ENCODE data around the gene PLPPR5.
"Not testable (repeated sequence)": the region's sequence is repeated elsewhere in the genome, so short reads cannot be mapped to it uniquely, and the experiment has no call there.

The PLPPR5 gene
- 0 reads per million in 4 experiments for total RNA-seq

- no peak for DNase-seq
Observed at GRCh38 chr1:99004861-99005442, at the start of gene PLPPR5. Gene PLPPR5, minus strand, starts transcription at chr1:99004861. Its CDS starts 190 bp downstream, at chr1:99004671.

DNA sequence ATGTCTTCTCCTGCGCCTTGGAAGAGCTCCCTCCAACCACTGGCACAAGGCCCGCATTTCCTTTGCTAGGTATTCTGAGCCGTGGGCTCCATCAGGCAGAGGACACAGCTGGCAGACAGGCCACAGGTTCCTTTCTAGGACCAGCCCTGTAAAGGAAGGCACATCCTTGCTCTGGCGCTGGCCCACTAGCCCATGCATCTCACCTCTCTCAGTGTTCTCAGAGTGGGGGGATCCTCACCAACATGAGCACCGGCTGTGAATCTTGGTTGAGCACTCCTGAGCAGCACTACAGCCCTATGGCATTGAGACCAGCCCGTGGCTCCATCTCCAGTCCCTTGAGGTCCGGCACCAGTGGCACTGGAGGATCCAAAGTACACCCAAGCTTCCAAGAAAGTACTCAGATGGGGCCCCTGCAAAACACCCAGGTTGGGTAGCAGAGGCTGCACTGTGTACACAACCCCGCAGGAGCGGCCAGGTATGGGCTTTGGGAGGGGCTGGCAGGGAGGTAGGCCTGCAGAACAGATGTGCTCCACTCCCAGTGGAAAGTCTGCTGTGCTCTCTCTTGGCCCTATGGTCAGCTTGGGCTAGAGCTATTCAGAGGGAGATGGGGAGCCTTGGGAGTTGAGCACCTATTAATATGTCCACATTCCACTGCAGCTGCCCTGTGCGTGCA lies 47.1 kb upstream of the PLPPR5 start:
- no peak for DNase-seq

DNA sequence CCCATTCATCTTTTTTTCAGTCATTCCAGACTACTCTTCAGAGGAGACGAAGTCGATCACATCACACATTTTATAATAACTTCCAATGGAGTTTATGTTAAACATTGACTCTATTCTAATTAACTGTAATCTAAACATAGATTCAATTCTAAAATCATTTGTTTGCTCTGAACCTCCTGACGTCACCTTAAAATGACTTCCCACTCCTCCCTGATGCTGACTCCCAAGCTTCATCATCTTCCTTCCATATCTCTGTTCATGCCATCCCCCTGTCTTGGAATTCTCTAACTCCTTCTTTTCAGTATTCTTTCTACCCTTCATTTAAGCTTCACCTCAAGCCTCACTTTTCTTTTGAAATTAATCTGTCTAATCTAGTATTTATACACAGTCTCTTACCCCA lies 45.1 kb upstream of the PLPPR5 start:
- DNase-seq: no peak

GRCh38 chr1:99036746-99037145 lies 32.1 kb upstream of the PLPPR5 start:
- not testable (repeated sequence) for DNase-seq

DNA sequence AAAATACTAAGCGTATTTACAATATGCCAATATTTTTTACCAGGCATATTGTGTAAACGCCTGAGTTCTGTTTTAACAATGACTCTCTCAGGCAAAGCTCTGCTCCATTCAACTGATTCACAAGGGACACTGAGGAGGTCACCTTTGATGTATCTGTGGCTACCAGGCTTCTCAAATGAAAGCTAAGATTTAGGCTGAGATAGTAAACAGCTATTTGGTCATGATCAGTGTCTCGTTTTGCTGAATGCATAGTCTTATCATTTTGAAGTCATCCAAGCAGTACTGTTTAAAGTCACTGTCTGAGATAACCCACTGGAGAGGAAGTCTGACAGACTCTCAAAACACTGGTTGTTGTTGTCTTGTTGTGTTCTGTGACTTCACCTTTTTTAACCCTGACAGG lies 13.7 kb upstream of the PLPPR5 start:
- DNase-seq: no peak

DNA sequence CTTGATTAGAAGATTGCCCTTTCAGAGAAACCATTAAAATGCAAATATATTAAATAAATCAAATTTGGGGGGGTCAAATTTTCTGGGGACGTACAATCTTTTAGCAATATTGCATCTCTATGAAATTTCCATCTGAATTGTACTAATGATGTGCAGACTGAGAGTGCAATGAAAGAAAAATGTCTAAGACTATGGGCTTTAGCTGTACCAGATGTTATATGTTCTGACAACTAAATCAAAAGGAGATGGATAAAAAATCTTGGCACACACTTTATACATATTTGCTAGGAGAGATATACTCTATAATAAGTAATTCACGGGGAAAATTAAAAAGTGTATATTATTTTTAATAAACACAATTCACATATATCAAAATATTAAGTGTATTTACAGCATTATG lies 13.0 kb upstream of the PLPPR5 start:
- DNase-seq: no peak

- DNase-seq: no peak
Observed at GRCh38 chr1:99010679-99011078, 6.0 kb upstream of the PLPPR5 start.

DNA sequence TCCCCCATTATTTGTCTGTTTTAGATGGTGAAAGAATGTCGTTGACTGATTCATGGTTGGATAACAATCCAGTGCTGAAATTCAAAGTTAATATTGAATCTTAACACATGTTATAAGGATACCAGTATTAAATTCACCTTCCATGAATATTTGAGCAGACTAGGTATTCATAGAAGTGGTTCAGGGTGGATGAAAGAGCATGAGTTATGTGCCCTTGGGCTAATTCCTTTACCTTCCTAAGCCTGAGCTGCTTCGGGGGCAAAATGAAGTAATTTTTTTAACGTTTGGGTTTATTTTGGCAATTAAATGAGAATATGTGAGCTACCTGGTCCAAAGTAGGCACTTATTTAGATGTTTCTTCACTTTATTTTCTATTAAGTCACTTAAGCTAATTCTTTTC lies 2.7 kb upstream of the PLPPR5 start:
- no peak for DNase-seq

- no peak for DNase-seq
Observed at GRCh38 chr1:99005537-99005942, 879 bp upstream of the PLPPR5 start.

DNA sequence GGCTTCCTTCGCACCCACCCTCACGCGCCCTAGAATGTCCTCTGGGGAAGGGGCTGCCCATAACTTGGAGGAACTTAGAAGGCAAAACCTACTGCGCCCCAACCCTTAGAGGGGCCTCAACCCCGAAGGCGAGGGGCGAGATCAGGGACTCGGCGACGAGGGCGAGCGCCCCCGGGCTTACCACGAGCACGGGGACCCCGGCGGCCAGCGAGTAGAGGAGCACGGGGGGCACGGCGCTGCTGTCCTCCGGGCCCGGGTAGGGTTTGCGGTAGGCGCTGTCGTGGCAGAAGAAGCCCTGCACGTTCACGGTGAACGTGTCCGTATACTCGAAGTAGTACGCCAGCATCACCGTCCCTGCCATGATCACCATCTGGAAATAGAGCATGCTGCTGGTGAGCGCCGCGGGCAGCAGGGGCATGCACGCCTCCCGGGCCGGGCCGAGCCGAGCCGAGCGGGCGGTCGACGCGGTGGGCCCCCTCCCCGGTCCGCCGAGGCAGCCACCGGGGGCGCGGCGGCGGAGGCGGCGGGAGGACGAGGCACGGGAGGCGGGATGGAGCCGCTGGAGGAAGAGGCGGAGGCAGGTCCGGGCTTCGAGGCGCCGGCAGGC lies 304 bp downstream of the PLPPR5 start:
- no peak for DNase-seq

DNA sequence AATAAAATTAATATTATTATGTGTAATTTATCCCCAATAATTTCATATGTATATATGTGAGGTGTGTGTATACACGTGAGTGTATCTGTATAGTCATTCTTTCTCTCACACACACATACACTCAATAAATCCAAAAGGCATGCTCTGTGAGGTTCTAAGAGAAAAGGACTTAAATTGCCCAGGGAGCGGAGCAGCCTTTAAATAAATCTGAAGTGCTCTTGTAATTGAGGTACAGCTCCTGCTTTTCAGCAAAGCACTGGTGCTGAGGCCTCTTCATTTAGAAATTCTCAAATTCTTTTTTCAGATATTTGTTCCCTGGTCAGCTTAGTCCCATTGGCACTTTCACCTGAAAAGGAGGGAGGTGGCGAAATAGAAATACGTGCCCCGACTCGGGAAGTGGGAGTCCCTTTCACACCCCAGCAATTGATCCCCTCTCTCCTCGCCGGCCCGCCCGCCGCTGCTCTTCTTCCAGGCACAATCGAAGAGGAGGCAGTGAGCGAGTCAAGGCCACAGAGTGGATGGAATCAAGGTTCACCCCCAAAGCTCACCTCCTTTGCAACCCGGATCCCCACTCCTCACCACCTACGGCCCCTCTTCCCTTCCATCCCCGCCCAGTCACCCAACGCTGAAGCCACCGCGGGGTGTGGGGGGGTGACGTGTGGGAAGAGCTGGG lies 944 bp downstream of the PLPPR5 start:
- no peak for DNase-seq

DNA sequence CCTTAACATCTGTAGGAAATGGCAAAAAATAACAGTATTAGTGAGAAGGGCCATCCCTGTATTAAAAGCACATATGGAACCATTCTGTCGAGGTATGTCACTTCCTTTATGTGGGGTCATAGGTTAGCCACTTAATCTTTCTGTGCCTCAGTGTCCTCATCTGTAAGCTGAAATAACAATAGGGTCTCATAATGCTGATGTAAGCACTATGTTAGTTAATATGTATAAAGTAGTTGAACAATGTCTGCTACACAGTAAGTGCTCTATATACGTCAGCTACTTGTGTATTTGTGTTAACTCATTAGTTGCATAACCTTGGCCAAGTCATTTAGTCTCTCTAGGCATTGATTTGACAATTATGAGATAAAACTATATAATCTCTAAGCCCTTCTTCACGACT lies 11.8 kb downstream of the PLPPR5 start:
- no peak for DNase-seq

DNA sequence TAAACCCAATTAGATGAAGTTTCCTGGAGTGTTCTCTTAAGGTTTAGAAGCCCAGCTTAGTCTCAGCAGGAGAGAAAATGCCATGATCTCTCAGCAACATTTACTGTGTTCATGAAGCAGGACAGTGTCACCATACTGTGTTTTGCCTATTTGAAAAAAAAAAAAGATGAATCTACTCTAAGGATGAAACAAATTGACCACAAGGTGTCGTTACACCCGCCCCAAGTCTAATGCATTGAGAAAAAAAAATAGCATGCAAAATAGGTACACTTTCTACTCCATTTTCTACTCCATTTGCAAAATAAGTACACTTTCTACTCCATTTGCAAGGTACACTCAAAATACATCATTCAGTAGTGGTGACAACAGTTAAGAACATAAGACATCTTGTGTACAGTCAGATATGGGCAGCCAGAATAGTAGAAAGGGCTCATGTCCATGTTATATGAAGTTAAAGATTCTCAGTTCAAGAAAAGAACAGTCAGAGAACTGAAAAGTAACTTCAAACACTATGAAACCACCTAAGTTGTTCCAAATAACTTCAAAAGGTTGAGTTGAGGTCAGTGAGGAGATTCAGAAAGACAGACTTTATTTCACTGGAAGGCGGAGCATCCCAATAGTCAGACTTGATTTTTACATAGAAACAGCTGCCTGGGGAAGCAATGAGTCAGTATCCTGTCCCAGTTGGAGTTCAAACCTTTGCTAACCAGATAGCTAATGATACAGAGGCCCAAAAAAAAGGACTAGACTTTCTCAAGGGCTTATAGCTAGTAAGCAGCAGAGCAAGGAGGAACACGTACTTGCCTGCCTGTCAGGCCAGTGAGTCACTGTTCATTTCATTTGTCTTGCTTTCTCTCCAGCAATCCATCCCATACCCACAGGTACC lies 13.3 kb downstream of the PLPPR5 start:
- no peak for DNase-seq

DNA sequence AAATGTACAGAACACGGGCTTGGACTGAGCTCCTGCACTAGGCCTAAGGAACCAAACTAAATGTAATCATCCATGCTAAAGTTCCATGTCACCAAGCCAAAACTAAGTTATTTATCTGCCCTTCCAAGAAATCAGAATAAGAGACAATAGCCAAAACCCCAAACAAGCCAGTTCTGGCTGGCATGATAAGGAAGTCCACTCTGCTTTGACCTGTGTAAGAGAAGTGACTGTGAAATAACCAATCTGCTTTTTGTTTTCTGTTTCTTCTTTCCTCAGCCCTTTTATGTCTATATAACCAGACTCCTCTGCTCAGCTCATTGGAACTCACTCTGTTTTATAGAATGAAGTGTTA lies 15.1 kb downstream of the PLPPR5 start:
- DNase-seq: no peak

- DNase-seq: no peak
Observed at GRCh38 chr1:98988904-98989555, 15.6 kb downstream of the PLPPR5 start.

GRCh38 chr1:98985687-98986086 lies 19.0 kb downstream of the PLPPR5 start:
- DNase-seq: no peak

DNA sequence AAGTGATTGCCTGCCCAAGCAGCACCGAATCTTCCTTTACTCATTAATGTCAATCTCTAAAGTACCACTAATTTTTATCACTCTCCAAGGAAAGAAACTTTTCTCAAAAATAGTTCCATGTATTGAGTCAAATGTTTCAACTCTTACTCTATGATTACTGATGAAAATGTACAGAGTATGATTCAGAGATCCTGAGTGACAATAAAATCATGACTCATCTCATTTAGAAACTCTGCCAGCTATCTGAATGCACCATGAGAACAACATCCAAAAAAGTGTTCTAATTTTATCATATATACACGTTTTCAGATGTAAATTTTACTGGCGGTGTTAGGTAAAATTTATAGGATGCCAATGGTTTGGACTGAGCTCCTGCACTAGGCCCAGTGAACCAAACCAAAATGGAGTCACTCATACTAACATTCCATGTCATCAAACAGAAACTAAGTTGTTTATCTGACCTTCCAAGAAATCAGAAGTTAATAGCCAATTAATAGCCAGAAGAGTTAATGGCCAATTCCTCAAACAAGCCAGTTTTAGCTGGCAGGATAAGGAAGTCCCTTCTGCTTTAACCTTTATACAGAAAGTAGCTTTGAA lies 22.6 kb downstream of the PLPPR5 start:
- DNase-seq: no peak

- DNase-seq: no peak
Observed at GRCh38 chr1:98979463-98979862, 25.2 kb downstream of the PLPPR5 start.

DNA sequence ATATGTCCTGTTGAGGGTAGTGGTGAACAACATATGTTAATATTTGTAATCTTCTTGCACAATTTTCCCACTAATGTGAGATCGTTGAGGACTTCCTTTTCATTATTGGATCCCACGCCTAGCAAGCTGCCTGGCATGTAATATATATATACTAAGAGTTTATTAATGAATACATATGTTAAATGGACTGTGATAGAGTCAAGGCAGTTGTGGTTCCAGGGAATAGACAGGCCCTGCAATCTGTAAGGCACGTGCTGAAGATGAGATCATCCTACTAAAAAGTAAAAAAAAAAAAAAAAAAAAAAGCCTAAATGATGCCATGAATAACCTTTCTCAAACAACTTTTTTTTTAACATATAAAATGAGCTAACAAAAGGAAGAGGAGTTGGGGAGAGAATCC lies 28.9 kb downstream of the PLPPR5 start:
- DNase-seq: no peak

DNA sequence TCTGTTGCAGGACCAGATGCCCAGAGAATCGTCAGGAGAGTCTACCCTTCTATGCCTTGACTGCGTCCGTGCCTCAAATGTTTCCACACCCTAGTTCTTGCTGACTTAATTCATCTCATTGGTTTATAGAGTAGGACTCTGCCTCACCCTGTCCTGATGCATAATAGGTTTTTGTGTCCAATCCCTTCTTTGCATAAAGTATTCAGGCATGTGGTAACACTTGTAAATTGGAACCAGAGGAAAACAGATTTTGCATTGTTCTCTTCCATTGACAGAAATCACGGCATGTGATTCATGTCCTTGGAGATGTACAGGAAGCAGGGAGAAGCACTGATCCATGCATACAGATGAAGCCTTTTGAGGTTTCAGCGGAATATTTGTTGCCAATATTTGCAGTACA lies 29.5 kb downstream of the PLPPR5 start:
- no peak for DNase-seq

DNA sequence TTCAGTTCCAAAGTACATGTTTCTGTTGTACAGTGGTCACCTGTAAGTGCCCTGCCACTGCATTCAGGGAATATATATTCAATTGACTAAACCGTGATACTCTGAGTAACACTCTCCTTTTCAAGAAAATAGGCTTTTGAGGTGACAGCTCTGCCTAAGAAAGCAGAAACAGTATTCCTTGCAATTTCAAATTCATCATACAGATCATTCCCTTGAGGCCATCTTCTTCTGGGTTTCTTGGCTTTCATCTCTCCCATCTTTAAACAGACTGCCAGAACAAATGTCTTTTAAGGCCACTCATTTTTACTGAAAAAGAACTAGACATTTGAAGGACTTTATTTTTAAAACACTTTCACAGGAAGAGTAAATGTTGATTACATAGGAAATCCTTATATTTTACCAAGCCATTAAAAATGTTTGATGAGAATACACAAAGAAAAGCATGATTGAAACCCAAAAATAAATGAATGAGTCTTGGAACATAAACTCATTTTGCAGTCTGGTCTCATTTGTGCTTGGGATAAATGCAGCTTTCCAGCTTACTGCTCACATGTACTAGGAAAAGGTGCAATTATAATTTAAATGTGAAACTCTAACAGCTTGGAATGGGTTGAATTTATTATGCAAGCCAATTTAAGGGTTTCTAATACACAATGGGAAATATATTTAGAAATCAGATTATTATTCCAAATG lies 34.7 kb downstream of the PLPPR5 start:
- no peak for DNase-seq

All from effector CD8-positive, alpha-beta T cell (primary cell).